CD4-positive, alpha-beta T cell treated with Interleukin-12 subunit alpha and Interleukin-12 subunit beta, for 1 hour (primary cell): Measurements from ENCODE around the gene GDPD5.

ENCODE experiments used
- DNase-seq: peaks from one replicate; pipeline ENCODE4 v3.0.0-alpha.2; 2020

The GDPD5 gene

GRCh38 chr11:75388386-75389275, 137.1 kb downstream of the GDPD5 start:
- DNase-seq = peak; percentile 84

GRCh38 chr11:75387736-75388294, 137.9 kb downstream of the GDPD5 start:
- DNase-seq = no peak

GRCh38 chr11:75386942-75387630, 138.7 kb downstream of the GDPD5 start:
- no peak for DNase-seq
